HG02870 (cell line): ENCODE measurements around the gene SNTN.

ENCODE experiments used
- ATAC-seq: cut with Tn5 transposase; IDR thresholded peaks from one replicate; pipeline ENCODE4 v1.9.1; 2021; ENCODE audit warnings: mild to moderate bottlenecking, moderate library complexity; ENCODE audit not compliant: unreplicated experiment

Gene SNTN

DNA sequence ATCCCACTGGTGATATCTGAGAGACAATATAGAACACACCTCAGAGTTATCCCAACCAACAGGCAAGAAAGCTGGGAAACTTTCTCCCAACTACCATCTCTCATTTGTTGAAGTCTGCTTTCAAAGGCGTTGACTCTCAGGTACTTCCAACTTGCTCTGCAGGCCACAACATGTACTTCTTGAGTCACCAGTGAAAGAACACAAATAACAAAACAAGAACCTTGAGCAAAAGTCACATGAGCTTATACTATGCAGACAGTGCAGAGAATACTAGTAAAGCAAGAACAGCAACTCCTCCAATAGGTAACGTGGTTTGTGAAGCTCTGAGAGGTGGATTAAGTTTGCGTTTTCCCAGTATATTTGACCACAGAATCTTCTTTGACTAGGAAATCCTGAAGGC is 20.6 kb downstream of the SNTN start:
- ATAC-seq = no peak

- ATAC-seq = no peak
Observed at GRCh38 chr3:63674586-63674985, 22.1 kb downstream of the SNTN start.

DNA sequence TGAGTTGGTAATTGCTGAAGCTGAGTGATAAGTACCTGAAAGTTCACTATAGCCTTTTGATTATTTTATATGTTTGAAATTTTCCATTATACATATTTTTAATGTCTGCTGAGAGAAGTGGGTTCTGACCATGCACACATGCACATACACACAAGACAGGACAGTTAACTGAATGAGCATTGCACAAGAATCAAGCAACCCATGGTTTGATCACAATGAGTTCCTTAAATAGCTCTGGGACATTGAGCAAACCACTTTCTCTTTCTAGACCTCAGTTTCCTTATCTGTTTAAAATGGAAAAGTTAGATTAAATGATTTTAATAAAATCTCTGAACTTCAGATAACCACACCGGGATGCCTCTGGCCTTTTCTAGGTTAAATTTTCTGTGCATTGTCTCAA is 26.7 kb downstream of the SNTN start:
- ATAC-seq = no peak

DNA sequence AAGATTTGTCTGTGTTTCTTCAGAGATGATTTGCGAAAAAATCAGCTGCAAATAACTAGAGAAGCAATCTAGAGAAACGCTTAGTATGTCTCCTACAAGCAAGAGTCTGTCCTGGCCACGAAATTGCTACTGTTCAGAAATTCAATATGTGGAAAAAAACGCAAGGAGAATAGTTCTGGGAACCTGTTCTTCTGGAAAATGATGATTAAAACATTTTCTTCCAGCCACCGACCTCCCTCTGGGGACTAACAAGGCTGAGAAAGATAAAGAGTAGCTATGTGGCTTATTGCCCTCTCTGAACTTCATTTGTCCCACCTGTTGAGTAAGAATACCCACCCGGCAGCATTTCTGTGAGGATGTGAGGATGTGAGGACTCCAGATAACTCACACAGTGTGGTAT is 31.6 kb downstream of the SNTN start:
- no peak for ATAC-seq

- peak; percentile 53 for ATAC-seq
Observed at GRCh38 chr3:63685340-63685739, 32.9 kb downstream of the SNTN start.

DNA sequence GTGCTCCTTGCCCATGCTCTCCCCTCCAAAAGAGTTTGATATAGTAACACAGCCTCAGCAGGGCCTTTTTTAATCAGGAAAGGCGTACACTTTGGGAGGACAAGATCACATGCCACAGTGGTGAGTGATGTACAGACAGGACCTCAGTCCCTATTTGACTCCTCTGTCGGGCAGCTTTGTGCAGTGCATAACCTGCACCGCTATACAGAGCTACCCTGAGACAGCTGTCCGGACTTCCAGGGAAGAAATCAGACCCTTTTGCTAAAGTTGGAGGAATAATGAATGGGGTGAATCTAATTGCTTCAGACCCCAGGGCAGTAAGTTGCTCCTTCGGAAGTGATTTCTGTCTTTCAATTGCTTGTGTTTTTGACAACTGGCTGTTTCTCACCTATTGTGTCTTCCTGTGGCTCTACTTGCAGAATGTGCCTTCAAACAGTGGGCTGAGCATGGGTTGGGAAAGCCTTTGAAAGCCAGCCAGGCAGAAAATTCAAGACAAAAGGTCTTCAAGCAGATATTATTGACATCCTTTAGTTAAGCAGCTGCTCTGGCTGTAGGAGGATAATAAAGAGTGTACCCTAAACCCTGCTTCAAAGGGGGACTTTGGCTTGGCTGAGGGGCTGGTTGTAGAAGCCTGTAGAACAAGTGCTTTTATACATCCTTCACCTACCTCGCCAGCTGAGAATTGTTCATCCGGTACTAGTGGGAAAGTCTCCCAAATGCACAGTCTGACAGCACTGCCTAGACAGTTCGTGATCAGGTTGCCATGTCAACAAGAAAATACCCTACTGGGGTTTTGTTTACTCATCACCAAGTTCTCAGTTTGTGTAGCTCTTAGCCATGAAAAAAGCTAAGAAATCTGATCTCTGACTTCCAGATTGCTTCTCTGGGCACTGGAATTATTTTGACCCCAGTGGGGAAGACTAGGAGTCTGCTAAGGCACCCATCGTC is 35.1 kb downstream of the SNTN start:
- ATAC-seq = peak; percentile 43

DNA sequence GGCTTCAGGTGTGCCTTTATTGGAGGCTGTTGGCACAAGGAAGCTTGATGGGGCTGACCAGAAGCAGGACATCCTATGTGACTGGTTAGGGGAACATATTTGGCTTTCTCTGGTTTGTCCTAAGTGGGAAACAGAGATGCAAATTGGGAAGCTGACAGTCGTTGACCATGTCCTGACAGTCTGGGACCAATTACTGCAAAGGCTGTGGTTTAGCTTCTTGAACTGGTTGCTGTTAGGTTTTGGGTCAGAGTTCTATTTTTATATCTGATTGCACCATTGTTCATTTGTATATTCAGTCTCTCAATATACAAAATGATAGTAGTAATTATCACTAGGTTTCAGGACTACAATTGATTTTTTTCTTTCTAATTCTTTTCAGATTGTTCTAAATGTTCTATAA is 36.8 kb downstream of the SNTN start:
- ATAC-seq = no peak

- no peak for ATAC-seq
Observed at GRCh38 chr3:63693351-63693750, 40.9 kb downstream of the SNTN start.

- no peak for ATAC-seq
Observed at GRCh38 chr3:63705092-63705645, 52.7 kb downstream of the SNTN start.

DNA sequence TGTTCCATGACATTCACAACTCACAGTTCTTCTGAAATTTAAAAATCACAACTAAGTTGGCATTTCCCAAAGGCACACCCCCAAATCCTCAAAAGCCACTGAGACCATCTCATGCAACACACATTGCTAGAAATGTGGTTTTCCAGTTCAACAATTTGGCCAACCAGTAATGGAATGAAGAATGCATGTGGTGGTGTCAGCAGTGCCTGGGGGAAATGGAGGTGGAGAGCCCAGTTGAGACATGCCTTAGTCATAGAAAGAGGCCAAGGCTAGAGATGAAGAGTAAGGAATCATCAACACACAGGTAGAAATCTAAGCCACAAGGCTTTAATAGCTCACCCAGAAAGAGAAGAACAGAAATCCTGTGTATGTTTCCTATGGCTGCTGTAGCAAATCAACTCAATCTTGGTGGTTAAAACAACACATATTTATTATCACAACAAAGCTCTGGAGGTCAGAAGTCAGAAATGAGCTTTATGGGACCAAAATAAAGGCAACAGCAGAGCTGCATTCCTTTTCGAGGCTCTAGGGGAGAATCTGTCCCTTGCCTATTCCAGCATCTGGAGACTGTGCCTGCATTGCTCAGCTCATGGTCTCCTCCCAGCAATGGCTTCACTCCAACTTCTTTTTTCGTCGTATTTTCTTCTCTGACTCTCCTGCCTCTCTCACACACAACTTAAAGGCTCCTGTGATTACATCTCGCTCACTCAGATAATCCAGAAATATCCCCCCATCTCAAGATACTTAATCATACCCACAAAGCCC is 54.0 kb downstream of the SNTN start:
- no peak for ATAC-seq

DNA sequence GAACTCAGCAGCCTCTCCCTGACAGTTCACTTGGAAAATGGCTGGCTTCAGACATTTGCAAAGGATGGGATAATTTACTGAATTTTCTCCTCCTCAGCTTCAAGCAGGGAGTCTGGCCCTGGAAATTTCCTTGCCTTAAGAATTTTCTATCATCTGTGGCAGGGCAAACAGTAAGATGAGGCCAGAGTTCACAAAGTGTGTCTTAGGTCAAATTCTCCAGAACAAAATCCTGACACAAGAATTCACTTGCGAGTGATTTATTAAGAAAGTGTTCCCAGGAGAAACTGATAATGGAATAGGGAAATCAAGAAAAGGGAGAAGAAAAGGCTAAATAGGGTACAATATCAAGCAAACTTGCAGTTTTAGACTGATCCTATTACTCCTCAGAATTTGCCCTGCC is 55.3 kb downstream of the SNTN start:
- no peak for ATAC-seq

DNA sequence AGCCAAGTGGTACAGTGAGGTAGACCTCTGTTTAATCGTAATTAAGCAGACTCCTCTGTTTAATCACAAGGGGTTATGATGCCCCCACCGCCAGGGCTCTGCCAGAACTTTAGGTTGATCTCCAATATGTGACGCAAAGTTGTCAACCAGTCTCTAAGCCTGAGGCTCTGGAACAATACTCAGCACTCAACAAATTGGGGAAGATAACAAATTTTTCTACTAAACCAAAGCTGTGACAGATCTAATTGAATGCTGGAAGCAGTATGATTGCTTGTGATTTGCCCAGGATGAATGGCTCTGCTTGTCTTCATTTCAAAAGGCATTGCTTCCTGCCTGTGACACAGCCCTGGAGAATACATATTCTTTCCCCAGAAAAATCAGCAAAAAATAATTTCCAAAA is 57.1 kb downstream of the SNTN start:
- ATAC-seq = no peak
